ENCODE measurements around the gene KLHL28.

KLHL28 gene

DNA sequence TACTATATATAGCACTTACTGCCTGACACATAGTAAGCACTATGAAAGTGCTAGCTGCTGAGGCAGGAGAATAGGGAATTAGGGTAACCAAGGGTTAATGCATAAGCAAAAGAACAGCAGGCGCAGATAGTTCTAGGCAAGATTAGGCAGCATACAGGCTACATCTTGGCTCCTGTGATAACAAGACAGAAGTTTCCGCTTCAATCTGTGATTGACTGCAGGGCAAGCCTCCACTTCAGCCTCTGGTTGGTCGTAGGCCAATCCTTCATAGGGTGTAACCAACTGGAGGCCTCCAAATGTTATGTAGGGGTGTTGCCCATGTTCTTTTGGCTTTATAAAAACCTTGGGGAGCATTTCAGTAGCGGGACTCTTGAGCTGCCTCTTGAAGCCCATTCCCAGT is 46.9 kb downstream of the KLHL28 start:
- in situ Hi-C loops (cut with HindIII; ENCODE audit: low sequenced_read_pairs), result loop anchor here (25.0 kb wide), 1 partner anchor 347 kb away; the partner anchor contains the start of gene MIS18BP1
- H3K4me3 ChIP-seq (ENCODE audit: low read depth, low read length), result no peak overlapping the region
- TF ChIP-seq, protein P1, sequence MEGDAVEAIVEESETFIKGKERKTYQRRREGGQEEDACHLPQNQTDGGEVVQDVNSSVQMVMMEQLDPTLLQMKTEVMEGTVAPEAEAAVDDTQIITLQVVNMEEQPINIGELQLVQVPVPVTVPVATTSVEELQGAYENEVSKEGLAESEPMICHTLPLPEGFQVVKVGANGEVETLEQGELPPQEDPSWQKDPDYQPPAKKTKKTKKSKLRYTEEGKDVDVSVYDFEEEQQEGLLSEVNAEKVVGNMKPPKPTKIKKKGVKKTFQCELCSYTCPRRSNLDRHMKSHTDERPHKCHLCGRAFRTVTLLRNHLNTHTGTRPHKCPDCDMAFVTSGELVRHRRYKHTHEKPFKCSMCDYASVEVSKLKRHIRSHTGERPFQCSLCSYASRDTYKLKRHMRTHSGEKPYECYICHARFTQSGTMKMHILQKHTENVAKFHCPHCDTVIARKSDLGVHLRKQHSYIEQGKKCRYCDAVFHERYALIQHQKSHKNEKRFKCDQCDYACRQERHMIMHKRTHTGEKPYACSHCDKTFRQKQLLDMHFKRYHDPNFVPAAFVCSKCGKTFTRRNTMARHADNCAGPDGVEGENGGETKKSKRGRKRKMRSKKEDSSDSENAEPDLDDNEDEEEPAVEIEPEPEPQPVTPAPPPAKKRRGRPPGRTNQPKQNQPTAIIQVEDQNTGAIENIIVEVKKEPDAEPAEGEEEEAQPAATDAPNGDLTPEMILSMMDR (IDR thresholded peaks at IDR 0.05; ENCODE audit: low read depth, low read length, missing control alignments), result no peak
- DNase-seq (ENCODE audit: low read depth), result no peak

GRCh38 chr14:44912041-44912869 is 49.5 kb downstream of the KLHL28 start:
- TF ChIP-seq, protein P1 (IDR thresholded peaks at IDR 0.05; ENCODE audit: low read depth, low read length, missing control alignments), result no peak
- in situ Hi-C loops (cut with HindIII; ENCODE audit: low sequenced_read_pairs), result loop anchor here (25.0 kb wide), 1 partner anchor 350 kb away; the partner anchor contains the start of gene MIS18BP1
- no peak for DNase-seq (ENCODE audit: low read depth)
- peak overlapping the region; percentile 31 for H3K4me3 ChIP-seq (ENCODE audit: low read depth, low read length)

- no peak for DNase-seq (ENCODE audit: low read depth)
- H3K4me3 ChIP-seq (ENCODE audit: low read depth, low read length), result no peak overlapping the region
- in situ Hi-C loops (cut with HindIII; ENCODE audit: low sequenced_read_pairs), result loop anchor here (25.0 kb wide), 1 partner anchor 351 kb away; the partner anchor contains the start of gene MIS18BP1
- TF ChIP-seq, protein P1 (IDR thresholded peaks at IDR 0.05; ENCODE audit: low read depth, low read length, missing control alignments), result no peak
These were observed 50.9 kb downstream of the KLHL28 start for GRCh38 chr14:44910821-44911220.

GRCh38 chr14:44901696-44902095 is 60.1 kb downstream of the KLHL28 start:
- no peak for DNase-seq (ENCODE audit: low read depth)
- TF ChIP-seq, protein P1 (IDR thresholded peaks at IDR 0.05; ENCODE audit: low read depth, low read length, missing control alignments), result no peak
- H3K4me3 ChIP-seq (ENCODE audit: low read depth, low read length), result no peak overlapping the region

GRCh38 chr14:44898551-44898950 is 63.2 kb downstream of the KLHL28 start:
- DNase-seq (ENCODE audit: low read depth), result no peak
- TF ChIP-seq, protein P1 (IDR thresholded peaks at IDR 0.05; ENCODE audit: low read depth, low read length, missing control alignments), result no peak
- in situ Hi-C loops (cut with HindIII; ENCODE audit: low sequenced_read_pairs), result no loop called here
- no peak overlapping the region for H3K4me3 ChIP-seq (ENCODE audit: low read depth, low read length)

More at GRCh38 chr14:44901696-44902095, 60.1 kb downstream of the KLHL28 start:
- in situ Hi-C loops (cut with HindIII; ENCODE audit: low sequenced_read_pairs), result loop anchor here (25.0 kb wide), 1 partner anchor 361 kb away; the partner anchor contains the start of gene MIS18BP1

DNA sequence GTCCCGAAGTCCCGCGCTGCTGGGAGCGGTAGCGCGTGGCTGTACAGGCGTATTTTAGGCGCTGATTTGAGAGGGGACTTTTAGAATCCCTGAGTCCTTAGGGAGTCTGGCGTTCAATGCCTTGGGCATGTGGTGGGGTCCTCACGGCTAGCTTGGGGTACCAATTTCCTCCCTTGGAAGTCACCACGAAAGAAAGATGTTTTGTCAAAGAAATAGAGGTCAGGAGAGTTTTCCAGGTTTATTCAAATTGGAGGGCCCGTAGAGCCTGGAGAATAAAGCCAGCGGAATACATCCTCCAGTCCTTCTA is 63.9 kb downstream of the KLHL28 start:
- TF ChIP-seq, protein P1 (IDR thresholded peaks at IDR 0.05; ENCODE audit: low read depth, low read length, missing control alignments), result no peak
- no peak for DNase-seq (ENCODE audit: low read depth)
- in situ Hi-C loops (cut with HindIII; ENCODE audit: low sequenced_read_pairs), result no loop called here
- H3K4me3 ChIP-seq (ENCODE audit: low read depth, low read length), result peak overlapping the region; percentile 75
